Loucy (cell line): Measurements from ENCODE around the gene TICAM1.
"Not testable (repeated sequence)": the region's sequence is repeated elsewhere in the genome, so short reads cannot be mapped to it uniquely, and the experiment has no call there.

Experiments
- H2AFZ ChIP-seq: fragments of 200-600 bp; sonication (generic); 2 replicates; pipeline ENCODE4 v1.6.0; 2016; ENCODE audit warnings: antibody characterized with exemption, mild to moderate bottlenecking, low read length, moderate library complexity
- H3F3A ChIP-seq: fragments of 200-600 bp; 2 replicates; pipeline ENCODE4 v1.6.0; 2016; ENCODE audit warnings: antibody characterized with exemption, low read depth, mild to moderate bottlenecking
- H3K27me3 ChIP-seq: fragments of 200-600 bp; sonication (generic); 2 replicates; pipeline ENCODE4 v1.6.1; 2014; ENCODE audit warnings: low read length, mild to moderate bottlenecking; ENCODE audit not compliant: insufficient read depth, poor library complexity, severe bottlenecking
- H3K36me3 ChIP-seq: fragments of 200-600 bp; sonication (generic); 2 replicates; pipeline ENCODE4 v1.6.1; 2016; ENCODE audit warnings: low read length; ENCODE audit not compliant: insufficient read depth
- H3K4me1 ChIP-seq: fragments of 200-600 bp; sonication (generic); 2 replicates; pipeline ENCODE4 v1.5.1; 2014; ENCODE audit warnings: low read length, mild to moderate bottlenecking; ENCODE audit not compliant: insufficient read depth, poor library complexity, severe bottlenecking
- H3K4me2 ChIP-seq: fragments of 200-600 bp; sonication (generic); 2 replicates; pipeline ENCODE4 v1.6.0; 2014; ENCODE audit warnings: antibody characterized with exemption, low read length, low read depth, mild to moderate bottlenecking; ENCODE audit not compliant: poor library complexity, severe bottlenecking
- H3K4me3 ChIP-seq: fragments of 200-600 bp; sonication (generic); 2 replicates; pipeline ENCODE4 v1.5.1; 2014; ENCODE audit warnings: low read length, mild to moderate bottlenecking, mixed read lengths; ENCODE audit not compliant: poor library complexity, severe bottlenecking
- H3K79me2 ChIP-seq: fragments of 200-600 bp; sonication (generic); 2 replicates; pipeline ENCODE4 v1.6.1; 2014; ENCODE audit warnings: low read length; ENCODE audit not compliant: insufficient read depth
- H3K9ac ChIP-seq: fragments of 200-600 bp; sonication (generic); 2 replicates; pipeline ENCODE4 v1.6.0; 2014; ENCODE audit warnings: mild to moderate bottlenecking, low read depth, low read length, moderate library complexity; ENCODE audit not compliant: poor library complexity, severe bottlenecking
- H3K9me2 ChIP-seq: fragments of 200-600 bp; sonication (generic); replicated peaks from 2 replicates; pipeline ENCODE4 v1.6.1; 2016; ENCODE audit warnings: low read depth, low read length, mixed read lengths
- H3K9me3 ChIP-seq: fragments of 200-600 bp; sonication (generic); 2 replicates; pipeline ENCODE4 v1.6.1; 2014; ENCODE audit warnings: mild to moderate bottlenecking, antibody characterized with exemption, low read length, low read depth; ENCODE audit not compliant: insufficient read depth
- H4K20me1 ChIP-seq: fragments of 200-600 bp; sonication (generic); 2 replicates; pipeline ENCODE4 v1.6.0; 2014; ENCODE audit warnings: antibody characterized with exemption, low read length, mild to moderate bottlenecking; ENCODE audit not compliant: insufficient read depth, poor library complexity, severe bottlenecking
- CTCF ChIP-seq: fragments of 200-600 bp; sonication (generic); conservative IDR thresholded peaks from 2 replicates; pipeline ENCODE4 v1.5.1; 2014; ENCODE audit warnings: mild to moderate bottlenecking, antibody characterized with exemption, low read length
- EZH2phosphoT487 ChIP-seq: fragments of 200-600 bp; IDR thresholded peaks from 2 replicates; pipeline ENCODE4 v1.6.1; 2018; ENCODE audit warnings: antibody characterized with exemption, mild to moderate bottlenecking, moderate library complexity, borderline replicate concordance

TICAM1 gene

GRCh38 chr19:4806384-4806783, 25.1 kb downstream of the TICAM1 start:
- no peaks in the 10 kb centered on the region for H3K79me2 ChIP-seq
- no peak overlapping the region for H3K9ac ChIP-seq
- H3K27me3 ChIP-seq, result no peaks in the 10 kb centered on the region
- no peaks in the 10 kb centered on the region for H4K20me1 ChIP-seq
- H3K4me1 ChIP-seq, result no peaks in the 10 kb centered on the region
- TF ChIP-seq CTCF (no peak), EZH2phosphoT487 (no peak)
- no peaks in the 10 kb centered on the region for H3K36me3 ChIP-seq
- no peak overlapping the region for H3K4me2 ChIP-seq
- H3F3A ChIP-seq, result no peaks in the 10 kb centered on the region
- no peaks in the 10 kb centered on the region for H3K9me3 ChIP-seq
- H3K4me3 ChIP-seq, result no peak overlapping the region
- no peak overlapping the region for H2AFZ ChIP-seq
- H3K9me2 ChIP-seq, result no peaks in the 10 kb centered on the region

- H3K36me3 ChIP-seq, H3F3A ChIP-seq, H3K9me2 ChIP-seq, H3K4me3 ChIP-seq, H3K4me2 ChIP-seq, H3K9ac ChIP-seq, H3K27me3 ChIP-seq, H3K4me1 ChIP-seq, H4K20me1 ChIP-seq, H3K79me2 ChIP-seq, H3K9me3 ChIP-seq, H2AFZ ChIP-seq: not testable (repeated sequence)
These were observed 26.4 kb downstream of the TICAM1 start for GRCh38 chr19:4805140-4805539.

GRCh38 chr19:4803736-4804695, 27.5 kb downstream of the TICAM1 start:
- Histone ChIP-seq H3K4me1 (no peaks in the 10 kb centered on the region), H3K4me2 (no peak overlapping the region)
- no peak for TF ChIP-seq EZH2phosphoT487
- TF ChIP-seq CTCF, result peak; percentile 96

GRCh38 chr19:4802711-4803110, 28.8 kb downstream of the TICAM1 start:
- Histone ChIP-seq H3K9me3 (no peaks in the 10 kb centered on the region), H3F3A (no peaks in the 10 kb centered on the region), H3K36me3 (no peaks in the 10 kb centered on the region), H2AFZ (no peak overlapping the region), H3K9me2 (no peaks in the 10 kb centered on the region), H4K20me1 (no peaks in the 10 kb centered on the region), H3K4me1 (no peaks in the 10 kb centered on the region), H3K9ac (no peak overlapping the region), H3K4me2 (no peak overlapping the region), H3K27me3 (no peaks in the 10 kb centered on the region), H3K79me2 (no peaks in the 10 kb centered on the region), H3K4me3 (no peak overlapping the region)
- TF ChIP-seq CTCF, result no peak
- TF ChIP-seq EZH2phosphoT487, result no peak

More at GRCh38 chr19:4803736-4804695, 27.5 kb downstream of the TICAM1 start:
- Histone ChIP-seq H3F3A (no peaks in the 10 kb centered on the region), H3K27me3 (no peaks in the 10 kb centered on the region), H3K4me3 (no peak overlapping the region), H2AFZ (peak overlapping the region; percentile 71), H3K9me3 (no peaks in the 10 kb centered on the region), H4K20me1 (no peaks in the 10 kb centered on the region), H3K9ac (no peak overlapping the region), H3K36me3 (no peaks in the 10 kb centered on the region), H3K9me2 (no peaks in the 10 kb centered on the region), H3K79me2 (no peaks in the 10 kb centered on the region)
